Jurkat, Clone E6-1 (cell line): ENCODE data around the gene FNTB.
A peak's percentile ranks its signal among the peaks of the same experiment; 100 is the strongest.

Source experiments
- DNase-seq: peaks from one replicate; pipeline ENCODE4 v3.0.0-alpha.2; 2011; ENCODE audit warnings: low read depth, low spot score
- H3K4me3 ChIP-seq: 2 replicates; pipeline ENCODE4 v1.5.1; 2011; ENCODE audit warnings: mild to moderate bottlenecking, low read length, control low read depth, moderate library complexity

FNTB gene

GRCh38 chr14:64951724-64952123, 35.0 kb upstream of the FNTB start:
- DNase-seq, result no peak
- H3K4me3 ChIP-seq, result no peak overlapping the region

GRCh38 chr14:64952598-64953309, 33.9 kb upstream of the FNTB start:
- DNase-seq, result peak; percentile 22
- no peak overlapping the region for H3K4me3 ChIP-seq

- no peak for DNase-seq
- H3K4me3 ChIP-seq, result no peak overlapping the region
Measured at GRCh38 chr14:64953310-64953654, 33.4 kb upstream of the FNTB start.

- no peak overlapping the region for H3K4me3 ChIP-seq
- no peak for DNase-seq
Measured at GRCh38 chr14:64953661-64954060, 33.0 kb upstream of the FNTB start.

GRCh38 chr14:64954491-64955240, 32.0 kb upstream of the FNTB start:
- DNase-seq, result no peak

GRCh38 chr14:64955297-64955696, 31.4 kb upstream of the FNTB start:
- no peak for DNase-seq
- H3K4me3 ChIP-seq, result no peak overlapping the region

More at GRCh38 chr14:64954491-64955240, 32.0 kb upstream of the FNTB start:
- no peak overlapping the region for H3K4me3 ChIP-seq

- no peak overlapping the region for H3K4me3 ChIP-seq
- no peak for DNase-seq
Measured at GRCh38 chr14:64956697-64957406, 29.8 kb upstream of the FNTB start.

- no peak overlapping the region for H3K4me3 ChIP-seq
- DNase-seq, result no peak
Measured at GRCh38 chr14:64958201-64958600, 28.5 kb upstream of the FNTB start.

GRCh38 chr14:64958743-64959142, 28.0 kb upstream of the FNTB start:
- DNase-seq, result no peak
- no peak overlapping the region for H3K4me3 ChIP-seq

- DNase-seq, result no peak
- H3K4me3 ChIP-seq, result no peak overlapping the region
Measured at GRCh38 chr14:64960762-64961276, 25.9 kb upstream of the FNTB start.

GRCh38 chr14:64963611-64964010, 23.1 kb upstream of the FNTB start:
- no peak overlapping the region for H3K4me3 ChIP-seq

GRCh38 chr14:64965356-64966000, 21.2 kb upstream of the FNTB start:
- no peak overlapping the region for H3K4me3 ChIP-seq
- DNase-seq, result no peak

More at GRCh38 chr14:64963611-64964010, 23.1 kb upstream of the FNTB start:
- no peak for DNase-seq

- H3K4me3 ChIP-seq, result no peak overlapping the region
- DNase-seq, result no peak
Measured at GRCh38 chr14:64966976-64967375, 19.7 kb upstream of the FNTB start.

- no peak overlapping the region for H3K4me3 ChIP-seq
- no peak for DNase-seq
Measured at GRCh38 chr14:64968167-64968566, 18.5 kb upstream of the FNTB start.

- no peak overlapping the region for H3K4me3 ChIP-seq
- no peak for DNase-seq
Measured at GRCh38 chr14:64968651-64969050, 18.0 kb upstream of the FNTB start.

- H3K4me3 ChIP-seq, result no peak overlapping the region
- DNase-seq, result no peak
Measured at GRCh38 chr14:64970041-64970440, 16.7 kb upstream of the FNTB start.

GRCh38 chr14:64970776-64971477, 15.8 kb upstream of the FNTB start:
- DNase-seq, result no peak
- H3K4me3 ChIP-seq, result peak overlapping the region; percentile 62

- no peak for DNase-seq
- H3K4me3 ChIP-seq, result peak overlapping the region; percentile 62
Measured at GRCh38 chr14:64971491-64971942, 15.2 kb upstream of the FNTB start.
